HepG2 (cell line): ENCODE results near the gene GPT2. TPM values are rescaled to one million over a fixed set of nuclear protein-coding genes. Genes with fewer than 3 reads are reported as not detected.

Experiments
- ARHGAP35 ChIP-seq: sonication (generic); formaldehyde crosslinking; IDR thresholded peaks from 2 replicates; pipeline ENCODE4 v1.9.0; 2022; ENCODE audit warnings: mild to moderate bottlenecking, inconsistent platforms, moderate library complexity, missing genetic modification reagents, borderline replicate concordance
- CEBPZ ChIP-seq: IDR thresholded peaks from 2 replicates; pipeline ENCODE4 v1.6.1; 2012; ENCODE audit warnings: low read length, improper control_type of control experiment
- HDAC2 ChIP-seq: sonication (generic); formaldehyde crosslinking; IDR thresholded peaks from 2 replicates; pipeline ENCODE4 v1.4.0; 2020; ENCODE audit warnings: missing genetic modification reagents
- IKZF4 ChIP-seq: sonication (generic); formaldehyde crosslinking; IDR thresholded peaks from 2 replicates; pipeline ENCODE4 v1.5.1; 2020; ENCODE audit warnings: borderline replicate concordance, mild to moderate bottlenecking, low read depth, missing genetic modification reagents; ENCODE audit errors: not compliant biosample characterization
- KAT2B ChIP-seq: fragments of 150-350 bp; IDR thresholded peaks from 2 replicates; pipeline ENCODE4 v1.6.1; 2014; ENCODE audit warnings: low read depth, low read length, borderline replicate concordance
- KLF9 ChIP-seq: IDR thresholded peaks from 2 replicates; pipeline ENCODE4 v1.6.1; 2016; ENCODE audit warnings: low read depth
- MAFK ChIP-seq, 2 experiments: IDR thresholded peaks in 1 of 2; conservative IDR thresholded peaks in 1 of 2; 2 replicates each; pipeline ENCODE4 v1.6.1; 2011; ENCODE audit warnings: improper control_type of control experiment in 2 of 2, low read length in 2 of 2
- MTF2 ChIP-seq: sonication (generic); formaldehyde crosslinking; IDR thresholded peaks from 2 replicates; pipeline ENCODE4 v1.5.0; 2020; ENCODE audit warnings: missing genetic modification reagents, borderline replicate concordance
- PRDM15 ChIP-seq: sonication (generic); formaldehyde crosslinking; IDR thresholded peaks from 2 replicates; pipeline ENCODE4 v1.4.0; 2020; ENCODE audit warnings: missing genetic modification reagents
- SP1 ChIP-seq, 2 experiments: fragments of 450-650 bp in 1 of 2; sonication (generic) in 1 of 2; formaldehyde crosslinking in 1 of 2; IDR thresholded peaks; 2 replicates each; pipeline versions ENCODE4 v1.4.0 to v1.6.1; 2016 to 2020; ENCODE audit warnings: missing genetic modification reagents in 1 of 2
- TAF15 ChIP-seq: fragments of 200-400 bp; formaldehyde crosslinking; IDR thresholded peaks from one replicate; pipeline ENCODE4 v1.6.1; 2018; ENCODE audit warnings: mild to moderate bottlenecking, low read depth, low read length; ENCODE audit not compliant: poor library complexity, severe bottlenecking
- ZNF335 ChIP-seq: sonication (generic); formaldehyde crosslinking; IDR thresholded peaks from 2 replicates; pipeline ENCODE4 v1.4.0; 2020; ENCODE audit warnings: missing genetic modification reagents
- ZNF33B ChIP-seq: sonication (generic); formaldehyde crosslinking; IDR thresholded peaks from 2 replicates; pipeline ENCODE4 v1.5.1; 2020; ENCODE audit warnings: mild to moderate bottlenecking, missing genetic modification reagents
- ZNF513 ChIP-seq: sonication (generic); formaldehyde crosslinking; conservative IDR thresholded peaks from 2 replicates; pipeline ENCODE4 v1.5.0; 2020; ENCODE audit warnings: missing genetic modification reagents
- ZNF569 ChIP-seq: sonication (generic); formaldehyde crosslinking; IDR thresholded peaks from 2 replicates; pipeline ENCODE4 v1.5.0; 2020; ENCODE audit warnings: mild to moderate bottlenecking, missing genetic modification reagents, moderate library complexity, borderline replicate concordance
- ZNF644 ChIP-seq: IDR thresholded peaks from 2 replicates; pipeline ENCODE4 v1.6.1; 2016; ENCODE audit warnings: low read depth
- ZSCAN12 ChIP-seq: sonication (generic); formaldehyde crosslinking; IDR thresholded peaks from 2 replicates; pipeline ENCODE4 v1.9.0; 2021; ENCODE audit warnings: mild to moderate bottlenecking, missing genetic modification reagents
- ZSCAN29 ChIP-seq: sonication (generic); formaldehyde crosslinking; conservative IDR thresholded peaks from 2 replicates; pipeline ENCODE4 v1.4.0; 2020; ENCODE audit warnings: mild to moderate bottlenecking, missing genetic modification reagents
- ZSCAN30 ChIP-seq: sonication (generic); formaldehyde crosslinking; IDR thresholded peaks from 2 replicates; pipeline ENCODE4 v1.5.0; 2020; ENCODE audit warnings: mild to moderate bottlenecking, missing genetic modification reagents
- polyA plus RNA-seq, 8 experiments: library from polyadenylated mRNA; depleted of rRNA in 3 of 8; stranded (reverse) in 7 of 8; unstranded in 1 of 8; fragments of >200 nt; fragmentation: Illumina TruSeq in 4 of 8; extraction: Trizol in 4 of 8; gene quantifications; 2 replicates each; pipeline versions ENCODE4 v1.2.1 to v1.2.3, GENCODE V29; 2011 to 2016; ENCODE audit warnings: low read depth in 4 of 8, missing spikeins in 1 of 8, mixed read lengths in 1 of 8; ENCODE audit not compliant: insufficient read depth in 1 of 8
- total RNA-seq, 5 experiments: library from RNA; depleted of rRNA; stranded (reverse); fragments of >200 nt; fragmentation: Illumina TruSeq; extraction: Trizol; gene quantifications; 2 replicates each; pipeline ENCODE4 v1.2.3, GENCODE V29; 2016; ENCODE audit warnings: low read depth in 1 of 5

GPT2 gene
- total and polyA plus RNA-seq, 2 of the 13 experiments (the other 11 are each of a cell fraction or from before 2014, with no cell fraction given) = 138 to 267 TPM

GRCh38 chr16:46883690-46884512 lies at the start of gene GPT2 (continued):
- TF ChIP-seq PRDM15 (CRISPR knock-in tag) = no peak; the same call in 1 of the 2 replicates
- TF ChIP-seq KAT2B = no peak
- no peak for TF ChIP-seq ZNF644 (CRISPR knock-in tag)
- peak; percentile 69 for TF ChIP-seq TAF15
- TF ChIP-seq IKZF4 = no peak
- 0 out of 2 replicates have a peak, but pooled peaks have one; percentile 50 for TF ChIP-seq ZSCAN30 (CRISPR knock-in tag)
- 0 out of 2 replicates have a peak, but pooled peaks have one; percentile 18 for TF ChIP-seq ZNF33B (CRISPR knock-in tag)
- peak; percentile 82 for TF ChIP-seq KLF9 (CRISPR knock-in tag)
- peak; percentile 79 for TF ChIP-seq ARHGAP35 (CRISPR knock-in tag)
- peak; percentile 97 for TF ChIP-seq HDAC2 (CRISPR knock-in tag)
- TF ChIP-seq ZSCAN12 (CRISPR knock-in tag) = peak; percentile 30; the same call in 1 of the 2 replicates
- no peak for TF ChIP-seq SP1 (IDR thresholded peaks at IDR 0.05)
- TF ChIP-seq SP1 (CRISPR knock-in tag; IDR thresholded peaks at IDR 0.05) = peak; percentile 90
- no peak for TF ChIP-seq CEBPZ
- TF ChIP-seq MTF2 (CRISPR knock-in tag) = no peak; the same call in 1 of the 2 replicates
- 0 out of 2 replicates have a peak, but pooled peaks have one; percentile 90 for TF ChIP-seq ZSCAN29 (CRISPR knock-in tag)
- no peak for TF ChIP-seq ZNF569 (CRISPR knock-in tag)
- TF ChIP-seq ZNF513 (CRISPR knock-in tag) = no peak; the same call in 1 of the 2 replicates
- TF ChIP-seq MAFK (conservative IDR thresholded peaks at IDR 0.05 in 1 of 2, IDR thresholded peaks at IDR 0.05 in 1 of 2; ENCODE audit: low read length in 2 of 2) = no peak
- peak; percentile 79; the same call in 1 of the 2 replicates for TF ChIP-seq ZNF335
